NCI-H526 treated with DMSO at 0.1 percent for 48 hours (cell line): Measurements from ENCODE around the gene NTRK2.

ENCODE experiments used
- DNase-seq: peaks from one replicate; lab custom pipeline; 2025; lab: John Stamatoyannopoulos, UW

Gene NTRK2

GRCh38 chr9:84681516-84682285 is 12.2 kb downstream of the NTRK2 start:
- no peak for DNase-seq

GRCh38 chr9:84686068-84686467 is 16.5 kb downstream of the NTRK2 start:
- DNase-seq = no peak

GRCh38 chr9:84688956-84689355 is 19.4 kb downstream of the NTRK2 start:
- DNase-seq = no peak

- no peak for DNase-seq
Observed at GRCh38 chr9:84691634-84692033, 22.1 kb downstream of the NTRK2 start.

- no peak for DNase-seq
Observed at GRCh38 chr9:84694248-84694647, 24.7 kb downstream of the NTRK2 start.

- DNase-seq = no peak
Observed at GRCh38 chr9:84697042-84697441, 27.5 kb downstream of the NTRK2 start.

- peak; percentile 23 for DNase-seq
Observed at GRCh38 chr9:84697509-84698114, 28.1 kb downstream of the NTRK2 start.

- DNase-seq = no peak
Observed at GRCh38 chr9:84698323-84698722, 28.8 kb downstream of the NTRK2 start.

GRCh38 chr9:84699984-84700383 is 30.5 kb downstream of the NTRK2 start:
- no peak for DNase-seq

GRCh38 chr9:84701801-84702200 is 32.3 kb downstream of the NTRK2 start:
- no peak for DNase-seq

GRCh38 chr9:84702471-84702870 is 32.9 kb downstream of the NTRK2 start:
- DNase-seq = no peak

- no peak for DNase-seq
Observed at GRCh38 chr9:84703793-84704192, 34.3 kb downstream of the NTRK2 start.

GRCh38 chr9:84705128-84705527 is 35.6 kb downstream of the NTRK2 start:
- DNase-seq = no peak

GRCh38 chr9:84708400-84708799 is 38.9 kb downstream of the NTRK2 start:
- DNase-seq = no peak

GRCh38 chr9:84709056-84709455 is 39.5 kb downstream of the NTRK2 start:
- DNase-seq = no peak

- DNase-seq = no peak
Observed at GRCh38 chr9:84710701-84711397, 41.3 kb downstream of the NTRK2 start.

GRCh38 chr9:84711398-84711777 is 41.9 kb downstream of the NTRK2 start:
- DNase-seq = no peak

GRCh38 chr9:84711936-84712335 is 42.4 kb downstream of the NTRK2 start:
- DNase-seq = no peak

- no peak for DNase-seq
Observed at GRCh38 chr9:84716217-84716616, 46.7 kb downstream of the NTRK2 start.

GRCh38 chr9:84718476-84718875 is 48.9 kb downstream of the NTRK2 start:
- no peak for DNase-seq

GRCh38 chr9:84722388-84722989 is 53.0 kb downstream of the NTRK2 start:
- no peak for DNase-seq

GRCh38 chr9:84723426-84723825 is 53.9 kb downstream of the NTRK2 start:
- DNase-seq = no peak

GRCh38 chr9:84731696-84732095 is 62.2 kb downstream of the NTRK2 start:
- DNase-seq = no peak
